ENCODE results near the gene WNT3. TPM values are rescaled to one million over a fixed set of nuclear protein-coding genes. Genes with fewer than 3 reads are reported as not detected.

WNT3 gene
- total RNA-seq, 6 experiments from 2014 or later = 2.1 to 3.5 (median 3.2) TPM

DNA sequence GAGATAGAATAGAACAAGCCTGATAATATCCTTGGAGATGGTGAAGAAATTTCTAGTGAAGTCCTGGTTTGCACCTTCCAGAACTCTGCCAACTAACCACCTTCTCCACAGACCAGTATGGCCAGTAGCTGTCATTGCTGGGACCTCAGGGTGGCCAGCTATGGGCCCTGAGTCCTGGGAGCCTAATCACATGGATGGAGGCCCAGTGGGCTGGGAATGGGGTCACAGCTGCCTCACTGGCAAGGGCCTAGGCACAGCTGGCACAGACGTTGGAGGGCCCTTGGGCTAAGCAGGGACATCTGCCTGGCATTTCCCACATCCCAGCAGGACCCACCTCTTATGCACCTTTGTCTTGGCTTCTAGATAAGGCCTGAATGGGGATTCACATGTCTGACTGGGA is 7.6 kb upstream of the WNT3 start:
- Mint-ChIP-seq H3K36me3 (ENCODE audit: low read depth) (no peaks in the 10 kb centered on the region), H3K4me3 (no peak overlapping the region), H3K27ac (no peak overlapping the region), H3K9me3 (no peaks in the 10 kb centered on the region), H3K4me1 (ENCODE audit: low read depth) (peaks cover 7% of the 10 kb centered on the region; the same call in 1 of the 2 replicates), H3K27me3 (ENCODE audit: insufficient read depth) (peaks cover 38% of the 10 kb centered on the region)
- TF ChIP-seq, protein P1, sequence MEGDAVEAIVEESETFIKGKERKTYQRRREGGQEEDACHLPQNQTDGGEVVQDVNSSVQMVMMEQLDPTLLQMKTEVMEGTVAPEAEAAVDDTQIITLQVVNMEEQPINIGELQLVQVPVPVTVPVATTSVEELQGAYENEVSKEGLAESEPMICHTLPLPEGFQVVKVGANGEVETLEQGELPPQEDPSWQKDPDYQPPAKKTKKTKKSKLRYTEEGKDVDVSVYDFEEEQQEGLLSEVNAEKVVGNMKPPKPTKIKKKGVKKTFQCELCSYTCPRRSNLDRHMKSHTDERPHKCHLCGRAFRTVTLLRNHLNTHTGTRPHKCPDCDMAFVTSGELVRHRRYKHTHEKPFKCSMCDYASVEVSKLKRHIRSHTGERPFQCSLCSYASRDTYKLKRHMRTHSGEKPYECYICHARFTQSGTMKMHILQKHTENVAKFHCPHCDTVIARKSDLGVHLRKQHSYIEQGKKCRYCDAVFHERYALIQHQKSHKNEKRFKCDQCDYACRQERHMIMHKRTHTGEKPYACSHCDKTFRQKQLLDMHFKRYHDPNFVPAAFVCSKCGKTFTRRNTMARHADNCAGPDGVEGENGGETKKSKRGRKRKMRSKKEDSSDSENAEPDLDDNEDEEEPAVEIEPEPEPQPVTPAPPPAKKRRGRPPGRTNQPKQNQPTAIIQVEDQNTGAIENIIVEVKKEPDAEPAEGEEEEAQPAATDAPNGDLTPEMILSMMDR (IDR thresholded peaks at IDR 0.05) = no peak
- no peak for DNase-seq

DNA sequence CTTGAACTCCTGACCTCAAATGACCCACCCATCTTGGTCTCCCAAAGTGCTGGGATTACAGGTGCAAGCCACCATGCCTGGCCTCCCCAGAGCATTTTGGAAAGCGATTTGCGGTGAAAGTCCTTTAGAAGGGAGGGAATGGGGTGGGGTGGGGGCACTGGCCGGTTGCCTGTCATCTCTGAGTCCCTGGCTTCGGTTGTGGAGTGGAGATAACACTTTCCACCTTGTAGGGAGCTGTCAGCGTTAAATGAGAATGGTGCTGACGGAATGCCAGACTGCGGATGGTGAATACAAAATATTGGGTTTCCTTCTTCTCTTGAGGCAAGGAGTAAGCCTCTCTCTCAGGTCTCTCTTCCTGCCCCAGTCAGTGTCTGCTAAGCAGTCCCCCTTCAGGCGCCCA is 5.2 kb upstream of the WNT3 start:
- Mint-ChIP-seq H3K36me3 (ENCODE audit: low read depth) (no peaks in the 10 kb centered on the region), H3K27me3 (ENCODE audit: insufficient read depth) (peaks cover 55% of the 10 kb centered on the region), H3K27ac (no peak overlapping the region), H3K9me3 (no peaks in the 10 kb centered on the region), H3K4me1 (ENCODE audit: low read depth) (peaks cover 7% of the 10 kb centered on the region; the same call in 1 of the 2 replicates), H3K4me3 (no peak overlapping the region)
- TF ChIP-seq, protein P1 (IDR thresholded peaks at IDR 0.05) = no peak
- no peak for DNase-seq

DNA sequence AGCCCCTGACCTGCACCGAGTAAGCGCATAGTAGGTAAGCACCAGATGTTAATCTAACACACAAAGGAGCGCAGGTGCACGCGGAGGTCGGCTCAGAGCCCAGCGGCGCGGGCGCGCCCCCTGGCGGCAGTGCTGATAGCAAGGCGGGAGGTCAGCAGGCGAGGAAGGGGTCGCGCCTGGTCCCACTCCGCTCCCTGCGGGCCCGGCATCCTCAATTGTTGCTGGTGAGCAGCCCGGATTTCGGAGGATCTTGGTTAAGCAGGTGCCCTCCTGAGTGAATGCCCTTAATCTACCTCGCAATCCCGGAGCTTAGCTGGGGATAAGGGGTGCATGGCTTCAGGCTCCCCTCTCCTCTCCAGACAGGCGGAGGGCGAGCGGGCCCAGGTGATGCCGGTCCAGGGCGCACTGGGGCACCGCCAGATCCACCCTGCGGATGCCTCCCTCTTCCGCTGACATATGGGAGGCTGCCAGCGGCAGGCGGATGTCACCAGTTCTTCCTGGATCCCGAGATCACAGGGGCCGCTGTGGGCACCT is 4.0 kb upstream of the WNT3 start:
- H3K27ac Mint-ChIP-seq = no peak overlapping the region
- TF ChIP-seq, protein P1 (IDR thresholded peaks at IDR 0.05) = peak; percentile 83
- no peak overlapping the region for H3K4me3 Mint-ChIP-seq
- no peak for DNase-seq
- no peaks in the 10 kb centered on the region for H3K4me1 Mint-ChIP-seq (ENCODE audit: low read depth)
- no peaks in the 10 kb centered on the region for H3K36me3 Mint-ChIP-seq (ENCODE audit: low read depth)
- H3K9me3 Mint-ChIP-seq = no peaks in the 10 kb centered on the region
- H3K27me3 Mint-ChIP-seq (ENCODE audit: insufficient read depth) = peaks cover 61% of the 10 kb centered on the region

DNA sequence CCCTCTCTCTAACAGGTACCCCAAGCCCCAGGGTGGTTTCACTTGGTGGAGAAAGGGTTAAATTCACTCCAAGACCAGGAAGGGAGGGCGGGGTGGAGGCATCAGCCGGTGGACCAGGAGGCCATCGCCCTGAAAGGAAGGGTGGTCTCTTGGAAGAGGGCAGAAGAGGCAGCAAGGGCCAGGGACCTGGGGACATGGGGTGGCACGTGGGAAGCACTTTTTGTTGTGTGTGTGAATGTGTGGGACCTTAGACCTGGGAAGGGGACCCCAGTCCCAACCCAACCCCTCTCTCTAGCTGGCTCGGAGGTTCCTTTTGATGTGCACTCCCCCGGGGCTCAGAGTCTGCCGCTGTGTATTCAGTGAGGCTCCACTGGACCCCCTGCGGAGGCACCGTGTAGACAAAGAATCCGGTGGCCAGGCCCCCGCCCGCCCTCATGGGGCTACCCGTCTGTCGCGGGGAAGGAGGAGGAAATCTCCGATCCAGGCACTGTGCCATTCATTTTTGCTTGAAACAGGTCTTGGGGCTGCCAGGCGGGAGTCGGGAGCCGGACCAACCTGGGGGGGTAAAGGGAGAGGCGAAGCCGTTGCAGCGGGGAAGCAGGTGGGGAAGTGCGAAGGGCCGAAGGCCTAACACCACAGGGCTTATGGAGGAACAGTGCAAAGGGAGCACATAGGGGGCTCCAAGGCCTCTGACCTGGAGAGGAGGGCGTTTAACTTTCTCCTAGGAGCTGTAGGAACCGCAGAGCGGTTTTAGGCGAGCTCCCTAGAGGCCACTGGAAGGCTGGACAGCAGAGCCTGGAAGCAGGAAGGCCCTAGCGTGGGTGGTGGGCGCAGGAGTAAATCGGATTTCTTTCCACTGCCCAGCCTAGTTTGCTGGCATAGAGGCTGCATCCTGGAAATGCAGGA is 3.2 kb upstream of the WNT3 start:
- no peak for DNase-seq
- no peak overlapping the region for H3K4me3 Mint-ChIP-seq
- H3K9me3 Mint-ChIP-seq = no peaks in the 10 kb centered on the region
- TF ChIP-seq, protein P1 (IDR thresholded peaks at IDR 0.05) = no peak
- no peaks in the 10 kb centered on the region for H3K4me1 Mint-ChIP-seq (ENCODE audit: low read depth)
- no peak overlapping the region for H3K27ac Mint-ChIP-seq
- H3K27me3 Mint-ChIP-seq (ENCODE audit: insufficient read depth) = peaks cover 67% of the 10 kb centered on the region
- no peaks in the 10 kb centered on the region for H3K36me3 Mint-ChIP-seq (ENCODE audit: low read depth)

DNA sequence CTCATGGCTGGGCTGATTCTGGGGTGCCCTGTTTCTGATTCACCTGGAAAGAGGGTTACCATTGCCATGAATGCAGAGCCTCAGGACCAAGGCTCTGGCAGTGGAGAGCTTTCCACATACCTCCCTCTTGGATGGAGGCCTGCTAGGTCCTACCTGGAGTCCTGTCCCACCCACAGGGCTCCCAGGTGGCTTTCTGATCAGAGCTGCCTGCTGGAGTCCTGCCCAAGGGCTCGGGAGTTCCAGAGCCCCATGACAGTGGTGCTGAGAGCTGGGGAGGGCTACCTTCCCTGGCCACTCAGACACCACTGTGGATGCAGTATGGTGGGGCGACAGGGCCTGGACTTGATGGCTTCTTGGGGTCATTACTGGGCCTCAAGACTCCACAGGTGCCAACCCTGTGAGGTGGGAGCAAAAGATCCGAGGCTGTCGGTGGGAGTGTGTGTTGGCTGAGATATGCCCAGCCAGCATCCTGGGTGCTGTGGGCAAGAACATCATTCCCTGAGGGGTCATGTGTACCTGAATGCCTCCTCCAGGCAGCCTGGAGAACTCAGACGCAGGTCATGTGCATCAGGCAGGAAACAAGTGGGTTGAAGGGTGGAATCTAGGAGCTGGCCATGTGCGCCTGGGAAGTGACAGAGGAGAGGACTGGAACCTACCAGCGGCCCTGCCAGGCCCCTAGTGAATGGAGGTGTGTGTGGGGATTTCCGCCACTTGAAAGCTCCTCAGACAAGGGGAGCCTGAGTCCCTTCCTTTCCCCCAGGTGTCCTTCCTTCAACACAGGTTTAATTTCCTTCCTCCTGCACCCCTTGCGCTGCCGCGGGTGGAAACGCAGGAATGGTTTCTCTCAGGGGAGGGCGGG is 2.3 kb upstream of the WNT3 start:
- no peak for DNase-seq
- H3K36me3 Mint-ChIP-seq (ENCODE audit: low read depth) = no peaks in the 10 kb centered on the region
- no peaks in the 10 kb centered on the region for H3K9me3 Mint-ChIP-seq
- H3K4me3 Mint-ChIP-seq = no peak overlapping the region
- TF ChIP-seq, protein P1 (IDR thresholded peaks at IDR 0.05) = no peak
- H3K27me3 Mint-ChIP-seq (ENCODE audit: insufficient read depth) = peaks cover 63% of the 10 kb centered on the region
- H3K4me1 Mint-ChIP-seq (ENCODE audit: low read depth) = no peaks in the 10 kb centered on the region
- H3K27ac Mint-ChIP-seq = no peak overlapping the region

Data from HFFc6 (cell line).